H1 (cell line): ENCODE measurements around the gene SPECC1.
"Not testable (repeated sequence)": the region's sequence is repeated elsewhere in the genome, so short reads cannot be mapped to it uniquely, and the experiment has no call there.

Experiments
- JUND ChIP-seq: IDR thresholded peaks from 2 replicates; pipeline ENCODE4 v1.6.1; 2011; ENCODE audit warnings: mild to moderate bottlenecking, improper control_type of control experiment, low read length
- SRF ChIP-seq: IDR thresholded peaks from 2 replicates; pipeline ENCODE4 v1.6.1; 2011; ENCODE audit warnings: mild to moderate bottlenecking, low read depth, low read length, moderate library complexity
- ZNF274 ChIP-seq: IDR thresholded peaks from 2 replicates; pipeline ENCODE4 v1.7.0; 2012; ENCODE audit warnings: low read length, borderline replicate concordance; ENCODE audit errors: extremely low read depth
- TF ChIP-seq, protein P1 (sequence below): IDR thresholded peaks from 2 replicates; pipeline ENCODE4 v1.6.1; 2011; ENCODE audit warnings: low read length, improper control_type of control experiment

DNA sequence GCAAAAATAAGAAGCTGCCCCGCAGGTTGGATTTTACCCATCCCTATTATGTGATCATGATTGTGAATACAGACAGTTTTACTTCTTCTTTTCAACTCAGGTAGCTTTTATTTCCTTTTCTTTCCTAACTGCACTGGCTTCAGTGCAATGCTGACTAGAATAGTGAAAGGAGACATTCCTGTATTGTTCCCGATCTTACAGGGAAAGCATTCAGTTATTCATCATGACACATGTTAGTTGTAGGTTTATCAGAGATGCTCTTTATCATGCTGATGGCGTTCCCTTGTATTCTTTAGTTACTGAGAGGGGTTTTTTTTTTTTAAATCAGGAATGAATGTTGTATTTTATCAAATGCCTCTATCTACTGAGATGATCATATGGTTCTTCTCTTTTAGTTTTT, 343.4 kb downstream of the SPECC1 start:
- TF ChIP-seq SRF, JUND, ZNF274: not testable (repeated sequence)
- TF ChIP-seq, protein P1, sequence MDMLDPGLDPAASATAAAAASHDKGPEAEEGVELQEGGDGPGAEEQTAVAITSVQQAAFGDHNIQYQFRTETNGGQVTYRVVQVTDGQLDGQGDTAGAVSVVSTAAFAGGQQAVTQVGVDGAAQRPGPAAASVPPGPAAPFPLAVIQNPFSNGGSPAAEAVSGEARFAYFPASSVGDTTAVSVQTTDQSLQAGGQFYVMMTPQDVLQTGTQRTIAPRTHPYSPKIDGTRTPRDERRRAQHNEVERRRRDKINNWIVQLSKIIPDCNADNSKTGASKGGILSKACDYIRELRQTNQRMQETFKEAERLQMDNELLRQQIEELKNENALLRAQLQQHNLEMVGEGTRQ = not testable (repeated sequence)
